SU-DHL-6 (cell line): ENCODE measurements around the gene PRIMPOL.
"Not testable (repeated sequence)": the region's sequence is repeated elsewhere in the genome, so short reads cannot be mapped to it uniquely, and the experiment has no call there.

ENCODE experiments used
- H2AFZ ChIP-seq: fragments of 200-600 bp; sonication (generic); 2 replicates; pipeline ENCODE4 v1.6.1; 2014; ENCODE audit warnings: low read depth, mild to moderate bottlenecking, moderate library complexity, mixed read lengths, antibody characterized with exemption, low read length; ENCODE audit not compliant: severe bottlenecking
- H3F3A ChIP-seq: fragments of 200-600 bp; shearing (Covaris generic); 2 replicates; pipeline ENCODE4 v1.6.0; 2016; ENCODE audit warnings: antibody characterized with exemption, mild to moderate bottlenecking; ENCODE audit not compliant: insufficient read depth
- H3K27ac ChIP-seq: fragments of 200-600 bp; sonication (generic); 2 replicates; pipeline ENCODE4 v1.5.1; 2016; ENCODE audit warnings: low read depth, mild to moderate bottlenecking, low read length, moderate library complexity, mixed read lengths
- H3K27me3 ChIP-seq: fragments of 200-600 bp; sonication (generic), shearing (Covaris generic); 2 replicates; pipeline ENCODE4 v1.6.0; 2014; ENCODE audit warnings: mild to moderate bottlenecking, low read length
- H3K36me3 ChIP-seq: fragments of 200-600 bp; sonication (generic); 2 replicates; pipeline ENCODE4 v1.6.1; 2014; ENCODE audit warnings: mild to moderate bottlenecking, low read length, mixed read lengths
- H3K4me2 ChIP-seq: fragments of 300-600, 200-600 bp; shearing (Covaris generic), sonication (generic); 2 replicates; pipeline ENCODE4 v1.6.0; 2014; ENCODE audit warnings: low read length, low read depth, mild to moderate bottlenecking; ENCODE audit not compliant: poor library complexity, severe bottlenecking
- H3K4me3 ChIP-seq: fragments of 200-600 bp; sonication (generic); 2 replicates; pipeline ENCODE4 v1.5.1; 2014; ENCODE audit warnings: antibody characterized with exemption, low read length, mild to moderate bottlenecking, mixed read lengths; ENCODE audit not compliant: insufficient read depth, poor library complexity, severe bottlenecking
- H3K79me2 ChIP-seq: fragments of 200-600 bp; sonication (generic); 2 replicates; pipeline ENCODE4 v1.6.1; 2014; ENCODE audit warnings: mild to moderate bottlenecking, low read length, moderate library complexity; ENCODE audit not compliant: insufficient read depth
- H3K9ac ChIP-seq: fragments of 200-600 bp; sonication (generic); 2 replicates; pipeline ENCODE4 v1.7.0; 2014; ENCODE audit warnings: mild to moderate bottlenecking, low read length
- H3K9me2 ChIP-seq: fragments of 200-600 bp; sonication (generic); replicated peaks from 2 replicates; pipeline ENCODE4 v1.6.1; 2014; ENCODE audit warnings: low read length; ENCODE audit not compliant: insufficient read depth
- H3K9me3 ChIP-seq: fragments of 200-600 bp; sonication (generic); 2 replicates; pipeline ENCODE4 v1.6.1; 2014; ENCODE audit warnings: low read length, mixed read lengths; ENCODE audit not compliant: insufficient read depth
- H4K20me1 ChIP-seq: fragments of 200-600 bp; sonication (generic); 2 replicates; pipeline ENCODE4 v1.6.1; 2014; ENCODE audit warnings: low read depth, mild to moderate bottlenecking, antibody characterized with exemption, low read length, moderate library complexity, mixed read lengths
- CTCF ChIP-seq: fragments of 200-600 bp; sonication (generic); IDR thresholded peaks from one replicate; pipeline ENCODE4 v1.5.1; 2017; ENCODE audit warnings: antibody characterized with exemption, mild to moderate bottlenecking, low read length, moderate library complexity; ENCODE audit not compliant: insufficient read depth, poor library complexity, severe bottlenecking
- EZH2phosphoT487 ChIP-seq: fragments of 200-600 bp; sonication (generic), shearing (Covaris generic); conservative IDR thresholded peaks from 2 replicates; pipeline ENCODE4 v1.6.1; 2018; ENCODE audit warnings: mild to moderate bottlenecking, antibody characterized with exemption, low read length, moderate library complexity, mixed read lengths

Gene PRIMPOL

GRCh38 chr4:184621518-184621917 is 28.0 kb upstream of the PRIMPOL start:
- no peaks in the 10 kb centered on the region for H4K20me1 ChIP-seq
- H3F3A ChIP-seq, result no peaks in the 10 kb centered on the region
- H3K27ac ChIP-seq, result no peak overlapping the region
- TF ChIP-seq EZH2phosphoT487, result no peak
- no peak for TF ChIP-seq CTCF
- no peaks in the 10 kb centered on the region for H3K79me2 ChIP-seq
- H3K4me2 ChIP-seq, result no peak overlapping the region
- no peak overlapping the region for H3K4me3 ChIP-seq
- no peak overlapping the region for H3K9ac ChIP-seq
- H3K36me3 ChIP-seq, result no peaks in the 10 kb centered on the region
- H3K9me3 ChIP-seq, result no peaks in the 10 kb centered on the region
- H2AFZ ChIP-seq, result no peak overlapping the region
- no peaks in the 10 kb centered on the region for H3K27me3 ChIP-seq
- H3K9me2 ChIP-seq, result no peaks in the 10 kb centered on the region

- H3F3A ChIP-seq, H3K9me2 ChIP-seq: not testable (repeated sequence)
Observed at GRCh38 chr4:184624504-184624903, 25.0 kb upstream of the PRIMPOL start.

GRCh38 chr4:184624972-184625554 is 24.5 kb upstream of the PRIMPOL start:
- H3K9ac ChIP-seq, result no peak overlapping the region
- TF ChIP-seq EZH2phosphoT487, result no peak
- TF ChIP-seq CTCF, result no peak
- peaks cover 5% of the 10 kb centered on the region; the same call in 1 of the 2 replicates for H3F3A ChIP-seq

More at GRCh38 chr4:184624504-184624903, 25.0 kb upstream of the PRIMPOL start:
- H3K27me3 ChIP-seq, H2AFZ ChIP-seq, H3K4me2 ChIP-seq, H3K27ac ChIP-seq, H3K4me3 ChIP-seq, H3K79me2 ChIP-seq, H3K9me3 ChIP-seq, H4K20me1 ChIP-seq, H3K9ac ChIP-seq: not testable (repeated sequence)
- peaks cover 10% of the 10 kb centered on the region for H3K36me3 ChIP-seq

GRCh38 chr4:184625783-184626596 is 23.5 kb upstream of the PRIMPOL start:
- not testable (repeated sequence) for H4K20me1 ChIP-seq, H3K79me2 ChIP-seq, H3K9me3 ChIP-seq, H3K27ac ChIP-seq, H3K9me2 ChIP-seq, H3K4me2 ChIP-seq, H3K27me3 ChIP-seq, H3K9ac ChIP-seq, H3K4me3 ChIP-seq, H3F3A ChIP-seq, H2AFZ ChIP-seq
- H3K36me3 ChIP-seq, result peaks cover 21% of the 10 kb centered on the region

More at GRCh38 chr4:184624972-184625554, 24.5 kb upstream of the PRIMPOL start:
- Histone ChIP-seq H3K9me2 (no peaks in the 10 kb centered on the region), H2AFZ (no peak overlapping the region), H3K79me2 (no peaks in the 10 kb centered on the region), H3K9me3 (no peaks in the 10 kb centered on the region), H3K4me2 (no peak overlapping the region), H3K27ac (no peak overlapping the region), H3K27me3 (no peaks in the 10 kb centered on the region), H3K36me3 (peaks cover 16% of the 10 kb centered on the region), H3K4me3 (no peak overlapping the region), H4K20me1 (no peaks in the 10 kb centered on the region)
